Smooth muscle cell (in vitro differentiated cells): Measurements from ENCODE around the gene AEBP1. TPM values are rescaled to one million over a fixed set of nuclear protein-coding genes. Genes with fewer than 3 reads are reported as not detected.

Source experiments
- DNase-seq: peaks from one replicate; lab custom pipeline; 2025; ENCODE audit not compliant: unreplicated experiment; lab: John Stamatoyannopoulos, UW
- H2AFZ ChIP-seq: fragments of 200-600 bp; sonication (generic); 2 replicates; pipeline ENCODE4 v1.6.0; 2016; ENCODE audit warnings: antibody characterized with exemption, low read depth, mild to moderate bottlenecking
- H3F3A ChIP-seq: fragments of 200-600 bp; sonication (generic); 2 replicates; pipeline ENCODE4 v1.6.0; 2017; ENCODE audit warnings: antibody characterized with exemption, low read depth
- H3K27ac ChIP-seq: fragments of 200-600 bp; sonication (generic); 2 replicates; pipeline ENCODE4 v1.5.1; 2016; ENCODE audit warnings: low read depth, mild to moderate bottlenecking
- H3K27me3 ChIP-seq: fragments of 200-600 bp; sonication (generic); 2 replicates; pipeline ENCODE4 v1.6.1; 2016; ENCODE audit warnings: low read depth, mild to moderate bottlenecking
- H3K36me3 ChIP-seq: fragments of 200-600 bp; sonication (generic); 2 replicates; pipeline ENCODE4 v1.5.1; 2016; ENCODE audit warnings: low read depth
- H3K4me1 ChIP-seq: fragments of 200-600 bp; sonication (generic); 2 replicates; pipeline ENCODE4 v1.5.1; 2016; ENCODE audit warnings: low read depth
- H3K4me2 ChIP-seq: fragments of 200-600 bp; sonication (generic); 2 replicates; pipeline ENCODE4 v1.6.0; 2016; ENCODE audit warnings: mild to moderate bottlenecking
- H3K4me3 ChIP-seq: fragments of 200-600 bp; sonication (generic); 2 replicates; pipeline ENCODE4 v1.5.1; 2016; ENCODE audit warnings: mild to moderate bottlenecking
- H3K79me2 ChIP-seq: fragments of 200-600 bp; sonication (generic); 2 replicates; pipeline ENCODE4 v1.6.0; 2016; ENCODE audit warnings: low read depth, mild to moderate bottlenecking
- H3K9ac ChIP-seq: fragments of 200-600 bp; sonication (generic); 2 replicates; pipeline ENCODE4 v1.6.0; 2016; ENCODE audit warnings: low read depth
- H3K9me3 ChIP-seq: fragments of 200-600 bp; sonication (generic); replicated peaks from 2 replicates; pipeline ENCODE4 v1.5.1; 2016; ENCODE audit warnings: low read depth
- H4K20me1 ChIP-seq: fragments of 200-600 bp; sonication (generic); 2 replicates; pipeline ENCODE4 v1.6.0; 2016; ENCODE audit warnings: low read depth
- WGBS: methylation state at CpG from one replicate; pipeline ENCODE4 v1.1.7; 2016; ENCODE audit warnings: low lambda C conversion rate; 5-methylcytosine and 5-hydroxymethylcytosine counted together
- polyA plus RNA-seq: library from polyadenylated mRNA; unstranded; fragments of >200 nt; fragmentation: Nextera tagmentation; extraction: Ambion mirVana; gene quantifications from 2 replicates; pipeline ENCODE4 v1.2.1, GENCODE V29; 2016
- total RNA-seq: library from RNA; depleted of rRNA; stranded (reverse); fragments of >200 nt; gene quantifications from 2 replicates; pipeline ENCODE4 v1.2.3, GENCODE V29; 2014
- TF ChIP-seq, protein P1 (sequence below): fragments of 200-600 bp; sonication (generic); IDR thresholded peaks from 2 replicates; pipeline ENCODE4 v1.5.1; 2017; ENCODE audit warnings: borderline replicate concordance, mild to moderate bottlenecking, antibody characterized with exemption; ENCODE audit not compliant: insufficient read depth, poor library complexity, severe bottlenecking

Gene AEBP1
- total and polyA plus RNA-seq, 2 experiments from 2014 or later, result 39.7 to 163 TPM

DNA sequence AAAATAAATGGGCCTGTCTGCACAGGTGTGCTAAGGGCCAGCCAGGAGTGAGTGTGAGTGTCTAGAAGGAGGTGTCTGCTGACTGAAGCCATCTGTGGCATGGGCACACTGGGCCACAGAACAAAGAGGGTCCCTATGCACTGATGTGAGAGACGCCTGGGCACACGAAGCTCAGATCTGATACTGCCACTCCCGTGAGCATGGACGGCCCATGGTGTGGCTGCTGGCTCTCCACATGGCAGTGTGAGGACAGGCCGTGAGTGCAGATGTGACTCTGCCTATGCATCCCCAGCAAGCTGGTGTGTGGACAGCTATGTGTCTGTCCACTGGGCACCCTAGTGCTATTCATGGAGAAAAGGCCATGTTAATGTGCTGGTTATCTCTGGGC is 49.8 kb downstream of the AEBP1 start:
- H3K9me3 ChIP-seq, result no peaks in the 10 kb centered on the region
- TF ChIP-seq, protein P1, sequence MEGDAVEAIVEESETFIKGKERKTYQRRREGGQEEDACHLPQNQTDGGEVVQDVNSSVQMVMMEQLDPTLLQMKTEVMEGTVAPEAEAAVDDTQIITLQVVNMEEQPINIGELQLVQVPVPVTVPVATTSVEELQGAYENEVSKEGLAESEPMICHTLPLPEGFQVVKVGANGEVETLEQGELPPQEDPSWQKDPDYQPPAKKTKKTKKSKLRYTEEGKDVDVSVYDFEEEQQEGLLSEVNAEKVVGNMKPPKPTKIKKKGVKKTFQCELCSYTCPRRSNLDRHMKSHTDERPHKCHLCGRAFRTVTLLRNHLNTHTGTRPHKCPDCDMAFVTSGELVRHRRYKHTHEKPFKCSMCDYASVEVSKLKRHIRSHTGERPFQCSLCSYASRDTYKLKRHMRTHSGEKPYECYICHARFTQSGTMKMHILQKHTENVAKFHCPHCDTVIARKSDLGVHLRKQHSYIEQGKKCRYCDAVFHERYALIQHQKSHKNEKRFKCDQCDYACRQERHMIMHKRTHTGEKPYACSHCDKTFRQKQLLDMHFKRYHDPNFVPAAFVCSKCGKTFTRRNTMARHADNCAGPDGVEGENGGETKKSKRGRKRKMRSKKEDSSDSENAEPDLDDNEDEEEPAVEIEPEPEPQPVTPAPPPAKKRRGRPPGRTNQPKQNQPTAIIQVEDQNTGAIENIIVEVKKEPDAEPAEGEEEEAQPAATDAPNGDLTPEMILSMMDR, result no peak
- WGBS, result 88% methylated on average over 5 of the region's 5 CpGs
- H3K4me2 ChIP-seq, result no peak overlapping the region
- no peak overlapping the region for H3K4me3 ChIP-seq
- no peak for DNase-seq
- H3K79me2 ChIP-seq, result no peaks in the 10 kb centered on the region
- no peaks in the 10 kb centered on the region for H3K27me3 ChIP-seq
- H3K4me1 ChIP-seq, result no peaks in the 10 kb centered on the region
- no peaks in the 10 kb centered on the region for H4K20me1 ChIP-seq
- H3F3A ChIP-seq, result no peaks in the 10 kb centered on the region
- no peak overlapping the region for H2AFZ ChIP-seq
- H3K9ac ChIP-seq, result no peak overlapping the region
- H3K36me3 ChIP-seq, result no peaks in the 10 kb centered on the region
- no peak overlapping the region for H3K27ac ChIP-seq

GRCh38 chr7:44154703-44155102 is 50.6 kb downstream of the AEBP1 start:
- no peaks in the 10 kb centered on the region for H3K4me1 ChIP-seq
- no peaks in the 10 kb centered on the region for H3K79me2 ChIP-seq
- H2AFZ ChIP-seq, result no peak overlapping the region
- no peaks in the 10 kb centered on the region for H3F3A ChIP-seq
- 60% methylated on average over 3 of the region's 3 CpGs for WGBS
- H3K36me3 ChIP-seq, result no peaks in the 10 kb centered on the region
- no peak overlapping the region for H3K4me3 ChIP-seq
- TF ChIP-seq, protein P1, result no peak
- no peaks in the 10 kb centered on the region for H3K9me3 ChIP-seq
- no peak for DNase-seq
- H4K20me1 ChIP-seq, result no peaks in the 10 kb centered on the region
- H3K27me3 ChIP-seq, result no peaks in the 10 kb centered on the region
- H3K4me2 ChIP-seq, result no peak overlapping the region
- H3K27ac ChIP-seq, result no peak overlapping the region
- H3K9ac ChIP-seq, result no peak overlapping the region

- TF ChIP-seq, protein P1, result no peak
- WGBS, result 89% methylated on average over 8 of the region's 8 CpGs
- H3K4me2 ChIP-seq, result no peak overlapping the region
Measured at GRCh38 chr7:44155191-44156185, 51.3 kb downstream of the AEBP1 start.

More at GRCh38 chr7:44155191-44156185, 51.3 kb downstream of the AEBP1 start:
- Histone ChIP-seq H3K36me3 (no peaks in the 10 kb centered on the region), H3K4me3 (no peak overlapping the region), H3K9me3 (no peaks in the 10 kb centered on the region), H3K79me2 (no peaks in the 10 kb centered on the region), H3K4me1 (no peaks in the 10 kb centered on the region), H3K27ac (no peak overlapping the region), H3K27me3 (no peaks in the 10 kb centered on the region), H2AFZ (no peak overlapping the region), H4K20me1 (no peaks in the 10 kb centered on the region), H3K9ac (no peak overlapping the region), H3F3A (no peaks in the 10 kb centered on the region)
- DNase-seq, result no peak
